SK-N-SH treated with all-trans-retinoic acid at 6 μM for 48 hours (cell line): ENCODE data around the gene LIMCH1.
A peak's percentile ranks its signal among the peaks of the same experiment; 100 is the strongest.

Experiments
- ATAC-seq: fragments of 200-7000 bp; cut with Tn5 transposase; 3 replicates; pipeline ENCODE4 v1.9.1; 2020; ENCODE audit warnings: mild to moderate bottlenecking, moderate library complexity
- ARNTL ChIP-seq: fragments of 450-650 bp; formaldehyde crosslinking; IDR thresholded peaks from 2 replicates; pipeline ENCODE4 v1.5.0; 2020; ENCODE audit warnings: low read depth, mild to moderate bottlenecking, moderate library complexity, borderline replicate concordance
- BACH2 ChIP-seq: fragments of 250-450 bp; sonication (Bioruptor Pico); IDR thresholded peaks from 2 replicates; pipeline ENCODE4 v1.9.0; 2021; ENCODE audit warnings: mild to moderate bottlenecking, borderline replicate concordance
- CSDC2 ChIP-seq: fragments of 250-450 bp; sonication (Bioruptor Pico); IDR thresholded peaks from 2 replicates; pipeline ENCODE4 v1.5.0; 2020; ENCODE audit warnings: mild to moderate bottlenecking, moderate library complexity
- ESRRG ChIP-seq: fragments of 250-450 bp; sonication (Bioruptor Pico); IDR thresholded peaks from 2 replicates; pipeline ENCODE4 v1.6.1; 2021; ENCODE audit warnings: mild to moderate bottlenecking
- GLIS3 ChIP-seq: fragments of 250-450 bp; sonication (Bioruptor Pico); IDR thresholded peaks from 2 replicates; pipeline ENCODE4 v1.5.0; 2020; ENCODE audit warnings: mild to moderate bottlenecking, moderate library complexity
- ISL1 ChIP-seq: fragments of 250-450 bp; sonication (Bioruptor Pico); IDR thresholded peaks from 2 replicates; pipeline ENCODE4 v2.1.2; 2022; ENCODE audit warnings: mild to moderate bottlenecking, moderate library complexity
- OSR1 ChIP-seq: fragments of 250-450 bp; sonication (Bioruptor Pico); IDR thresholded peaks from 2 replicates; pipeline ENCODE4 v1.8.0; 2022; ENCODE audit warnings: moderate library complexity, mild to moderate bottlenecking, inconsistent platforms
- RARB ChIP-seq: fragments of 250-450 bp; sonication (Bioruptor Pico); IDR thresholded peaks from 2 replicates; pipeline ENCODE4 v1.8.0; 2021; ENCODE audit warnings: mild to moderate bottlenecking, moderate library complexity
- SNAI2 ChIP-seq: fragments of 250-450 bp; sonication (Bioruptor Pico); IDR thresholded peaks from 2 replicates; pipeline ENCODE4 v1.5.0; 2020; ENCODE audit warnings: mild to moderate bottlenecking, moderate library complexity
- TCF4 ChIP-seq: fragments of 250-450 bp; sonication (Bioruptor Pico); IDR thresholded peaks from 2 replicates; pipeline ENCODE4 v1.8.0; 2021; ENCODE audit warnings: mild to moderate bottlenecking, moderate library complexity, borderline replicate concordance
- ZC3H10 ChIP-seq: fragments of 250-450 bp; sonication (Bioruptor Pico); IDR thresholded peaks from 2 replicates; pipeline ENCODE4 v1.5.1; 2021; ENCODE audit warnings: mild to moderate bottlenecking, moderate library complexity
- ZFP3 ChIP-seq: fragments of 250-450 bp; sonication (Bioruptor Pico); IDR thresholded peaks from 2 replicates; pipeline ENCODE4 v1.5.0; 2020; ENCODE audit warnings: mild to moderate bottlenecking, moderate library complexity
- ZFP30 ChIP-seq: fragments of 450-650 bp; formaldehyde crosslinking; IDR thresholded peaks from 2 replicates; pipeline ENCODE4 v1.5.0; 2022; ENCODE audit warnings: mild to moderate bottlenecking, moderate library complexity
- ZNF565 ChIP-seq: fragments of 450-650 bp; formaldehyde crosslinking; conservative IDR thresholded peaks from 2 replicates; pipeline ENCODE4 v1.5.0; 2020; ENCODE audit warnings: low read depth, mild to moderate bottlenecking, moderate library complexity
- ZNF70 ChIP-seq: fragments of 450-650 bp; formaldehyde crosslinking; IDR thresholded peaks from 2 replicates; pipeline ENCODE4 v1.5.0; 2020; ENCODE audit warnings: mild to moderate bottlenecking, moderate library complexity
- ZNF8 ChIP-seq: fragments of 450-650 bp; formaldehyde crosslinking; IDR thresholded peaks from 2 replicates; pipeline ENCODE4 v1.5.0; 2020; ENCODE audit warnings: mild to moderate bottlenecking, moderate library complexity
- TF ChIP-seq, protein P1 (sequence below): fragments of 250-450 bp; sonication (Bioruptor Pico); IDR thresholded peaks from 2 replicates; pipeline ENCODE4 v1.5.0; 2020; ENCODE audit warnings: mild to moderate bottlenecking, moderate library complexity
- TF ChIP-seq, protein P2 (sequence below): fragments of 250-450 bp; sonication (Bioruptor Pico); IDR thresholded peaks from 2 replicates; pipeline ENCODE4 v1.8.0; 2021; ENCODE audit warnings: low read depth, mild to moderate bottlenecking, moderate library complexity, borderline replicate concordance
- TF ChIP-seq, protein P3 (sequence below): fragments of 250-450 bp; sonication (Bioruptor Pico); IDR thresholded peaks from 2 replicates; pipeline ENCODE4 v1.8.0; 2020; ENCODE audit warnings: mild to moderate bottlenecking, moderate library complexity, borderline replicate concordance
- TF ChIP-seq, protein P4 (sequence below): fragments of 250-450 bp; sonication (Bioruptor Pico); IDR thresholded peaks from 2 replicates; pipeline ENCODE4 v1.5.1; 2021; ENCODE audit warnings: mild to moderate bottlenecking, moderate library complexity

The LIMCH1 gene

DNA sequence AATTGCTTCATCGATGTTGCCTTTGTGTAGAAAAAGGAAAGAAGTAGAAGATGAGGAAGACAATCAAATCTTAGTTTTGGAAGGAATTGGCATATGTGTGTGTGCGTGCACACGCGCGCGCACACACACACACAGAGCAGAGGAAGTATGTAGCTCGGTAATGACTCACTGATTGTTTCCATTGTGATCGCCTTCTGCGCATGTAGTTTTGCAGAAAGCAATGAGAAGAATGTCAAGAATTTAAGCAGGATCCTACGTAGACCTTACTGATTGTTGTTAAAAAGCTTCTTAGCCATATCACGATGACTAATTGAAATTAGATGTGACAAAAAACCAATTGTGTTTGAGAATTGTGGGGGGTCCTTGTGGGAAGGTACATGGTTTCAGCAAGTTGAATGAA lies 12.8 kb upstream of the LIMCH1 start:
- TF ChIP-seq, protein P1, sequence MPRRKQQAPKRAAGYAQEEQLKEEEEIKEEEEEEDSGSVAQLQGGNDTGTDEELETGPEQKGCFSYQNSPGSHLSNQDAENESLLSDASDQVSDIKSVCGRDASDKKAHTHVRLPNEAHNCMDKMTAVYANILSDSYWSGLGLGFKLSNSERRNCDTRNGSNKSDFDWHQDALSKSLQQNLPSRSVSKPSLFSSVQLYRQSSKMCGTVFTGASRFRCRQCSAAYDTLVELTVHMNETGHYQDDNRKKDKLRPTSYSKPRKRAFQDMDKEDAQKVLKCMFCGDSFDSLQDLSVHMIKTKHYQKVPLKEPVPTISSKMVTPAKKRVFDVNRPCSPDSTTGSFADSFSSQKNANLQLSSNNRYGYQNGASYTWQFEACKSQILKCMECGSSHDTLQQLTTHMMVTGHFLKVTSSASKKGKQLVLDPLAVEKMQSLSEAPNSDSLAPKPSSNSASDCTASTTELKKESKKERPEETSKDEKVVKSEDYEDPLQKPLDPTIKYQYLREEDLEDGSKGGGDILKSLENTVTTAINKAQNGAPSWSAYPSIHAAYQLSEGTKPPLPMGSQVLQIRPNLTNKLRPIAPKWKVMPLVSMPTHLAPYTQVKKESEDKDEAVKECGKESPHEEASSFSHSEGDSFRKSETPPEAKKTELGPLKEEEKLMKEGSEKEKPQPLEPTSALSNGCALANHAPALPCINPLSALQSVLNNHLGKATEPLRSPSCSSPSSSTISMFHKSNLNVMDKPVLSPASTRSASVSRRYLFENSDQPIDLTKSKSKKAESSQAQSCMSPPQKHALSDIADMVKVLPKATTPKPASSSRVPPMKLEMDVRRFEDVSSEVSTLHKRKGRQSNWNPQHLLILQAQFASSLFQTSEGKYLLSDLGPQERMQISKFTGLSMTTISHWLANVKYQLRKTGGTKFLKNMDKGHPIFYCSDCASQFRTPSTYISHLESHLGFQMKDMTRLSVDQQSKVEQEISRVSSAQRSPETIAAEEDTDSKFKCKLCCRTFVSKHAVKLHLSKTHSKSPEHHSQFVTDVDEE (CRISPR knock-in tag), result no peak
- TF ChIP-seq CSDC2 (CRISPR knock-in tag) (no peak), ZC3H10 (CRISPR knock-in tag) (no peak), TCF4 (no peak), ZFP3 (CRISPR knock-in tag) (0 out of 2 replicates have a peak, but pooled peaks have one; percentile 36), GLIS3 (CRISPR knock-in tag) (no peak), BACH2 (CRISPR knock-in tag) (no peak), ARNTL (CRISPR knock-in tag) (no peak), ISL1 (peak; percentile 85), ZNF70 (CRISPR knock-in tag) (no peak), ESRRG (CRISPR knock-in tag) (0 out of 2 replicates have a peak, but pooled peaks have one; percentile 46)
- TF ChIP-seq, protein P2, sequence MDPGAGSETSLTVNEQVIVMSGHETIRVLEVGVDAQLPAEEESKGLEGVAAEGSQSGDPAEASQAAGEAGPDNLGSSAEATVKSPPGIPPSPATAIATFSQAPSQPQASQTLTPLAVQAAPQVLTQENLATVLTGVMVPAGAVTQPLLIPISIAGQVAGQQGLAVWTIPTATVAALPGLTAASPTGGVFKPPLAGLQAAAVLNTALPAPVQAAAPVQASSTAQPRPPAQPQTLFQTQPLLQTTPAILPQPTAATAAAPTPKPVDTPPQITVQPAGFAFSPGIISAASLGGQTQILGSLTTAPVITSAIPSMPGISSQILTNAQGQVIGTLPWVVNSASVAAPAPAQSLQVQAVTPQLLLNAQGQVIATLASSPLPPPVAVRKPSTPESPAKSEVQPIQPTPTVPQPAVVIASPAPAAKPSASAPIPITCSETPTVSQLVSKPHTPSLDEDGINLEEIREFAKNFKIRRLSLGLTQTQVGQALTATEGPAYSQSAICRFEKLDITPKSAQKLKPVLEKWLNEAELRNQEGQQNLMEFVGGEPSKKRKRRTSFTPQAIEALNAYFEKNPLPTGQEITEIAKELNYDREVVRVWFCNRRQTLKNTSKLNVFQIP, result no peak
- TF ChIP-seq, protein P3, sequence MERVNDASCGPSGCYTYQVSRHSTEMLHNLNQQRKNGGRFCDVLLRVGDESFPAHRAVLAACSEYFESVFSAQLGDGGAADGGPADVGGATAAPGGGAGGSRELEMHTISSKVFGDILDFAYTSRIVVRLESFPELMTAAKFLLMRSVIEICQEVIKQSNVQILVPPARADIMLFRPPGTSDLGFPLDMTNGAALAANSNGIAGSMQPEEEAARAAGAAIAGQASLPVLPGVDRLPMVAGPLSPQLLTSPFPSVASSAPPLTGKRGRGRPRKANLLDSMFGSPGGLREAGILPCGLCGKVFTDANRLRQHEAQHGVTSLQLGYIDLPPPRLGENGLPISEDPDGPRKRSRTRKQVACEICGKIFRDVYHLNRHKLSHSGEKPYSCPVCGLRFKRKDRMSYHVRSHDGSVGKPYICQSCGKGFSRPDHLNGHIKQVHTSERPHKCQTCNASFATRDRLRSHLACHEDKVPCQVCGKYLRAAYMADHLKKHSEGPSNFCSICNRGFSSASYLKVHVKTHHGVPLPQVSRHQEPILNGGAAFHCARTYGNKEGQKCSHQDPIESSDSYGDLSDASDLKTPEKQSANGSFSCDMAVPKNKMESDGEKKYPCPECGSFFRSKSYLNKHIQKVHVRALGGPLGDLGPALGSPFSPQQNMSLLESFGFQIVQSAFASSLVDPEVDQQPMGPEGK (CRISPR knock-in tag), result peak; percentile 56; the same call in 1 of the 2 replicates
- TF ChIP-seq, protein P4, sequence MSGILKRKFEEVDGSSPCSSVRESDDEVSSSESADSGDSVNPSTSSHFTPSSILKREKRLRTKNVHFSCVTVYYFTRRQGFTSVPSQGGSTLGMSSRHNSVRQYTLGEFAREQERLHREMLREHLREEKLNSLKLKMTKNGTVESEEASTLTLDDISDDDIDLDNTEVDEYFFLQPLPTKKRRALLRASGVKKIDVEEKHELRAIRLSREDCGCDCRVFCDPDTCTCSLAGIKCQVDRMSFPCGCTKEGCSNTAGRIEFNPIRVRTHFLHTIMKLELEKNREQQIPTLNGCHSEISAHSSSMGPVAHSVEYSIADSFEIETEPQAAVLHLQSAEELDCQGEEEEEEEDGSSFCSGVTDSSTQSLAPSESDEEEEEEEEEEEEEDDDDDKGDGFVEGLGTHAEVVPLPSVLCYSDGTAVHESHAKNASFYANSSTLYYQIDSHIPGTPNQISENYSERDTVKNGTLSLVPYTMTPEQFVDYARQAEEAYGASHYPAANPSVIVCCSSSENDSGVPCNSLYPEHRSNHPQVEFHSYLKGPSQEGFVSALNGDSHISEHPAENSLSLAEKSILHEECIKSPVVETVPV, result no peak
- no peak for ATAC-seq

DNA sequence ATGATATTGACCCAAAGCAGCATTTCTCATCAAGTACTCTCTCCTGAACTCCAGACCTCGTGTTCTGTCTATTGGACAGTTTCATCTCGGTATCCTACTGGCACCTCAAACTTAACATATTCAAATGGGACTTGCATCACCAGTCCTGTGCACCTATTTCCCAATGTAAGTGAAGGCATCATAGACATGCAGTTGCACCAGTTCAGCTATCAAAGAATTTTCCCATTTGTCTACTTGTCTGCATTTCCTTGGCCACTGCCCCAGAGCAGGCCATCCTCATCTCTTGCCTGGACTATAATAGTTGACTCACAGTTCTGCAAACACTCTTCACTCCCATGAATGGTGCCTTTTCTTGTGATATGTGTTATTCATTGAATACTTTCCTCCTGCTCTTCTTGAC lies 11.3 kb upstream of the LIMCH1 start:
- TF ChIP-seq ZFP3 (CRISPR knock-in tag) (no peak), ZNF8 (CRISPR knock-in tag) (no peak), ARNTL (CRISPR knock-in tag) (no peak), GLIS3 (CRISPR knock-in tag) (no peak), ISL1 (no peak), ZC3H10 (CRISPR knock-in tag) (no peak), OSR1 (no peak), SNAI2 (no peak), RARB (CRISPR knock-in tag) (no peak), ZNF565 (CRISPR knock-in tag) (no peak), ZNF70 (CRISPR knock-in tag) (no peak), ZFP30 (CRISPR knock-in tag) (no peak)
- TF ChIP-seq, protein P4, result no peak
- TF ChIP-seq, protein P2, result no peak
- TF ChIP-seq, protein P1 (CRISPR knock-in tag), result no peak
- ATAC-seq, result no peak
